Spleen (tissue), 13 donors: Measurements from ENCODE around the gene HHIP. TPM values are rescaled to one million over a fixed set of nuclear protein-coding genes. Genes with fewer than 3 reads are reported as not detected.

Experiments
- DNase-seq: peaks from one replicate; pipeline ENCODE4 v3.0.0-alpha.2; 2020
- H3K27ac ChIP-seq, 8 donors: fragments of 200-600 bp; sonication (generic) in 7 of 8; 1 replicate in 4 of 8; 2 replicates in 4 of 8; pipeline versions ENCODE4 v1.5.0 to v1.8.0; 2016 to 2021; ENCODE audit warnings: inconsistent platforms in 4 of 8, mild to moderate bottlenecking in 4 of 8, moderate library complexity in 1 of 8
- H3K27me3 ChIP-seq, 7 donors: fragments of 200-600 bp; sonication (generic) in 6 of 7; replicated peaks in 1 of 7; 1 replicate in 4 of 7; 2 replicates in 3 of 7; pipeline versions ENCODE4 v1.5.0 to v1.8.0; 2016 to 2021; ENCODE audit warnings: inconsistent platforms in 3 of 7, mild to moderate bottlenecking in 1 of 7
- H3K36me3 ChIP-seq, 6 donors: fragments of 200-600 bp; sonication (generic) in 5 of 6; 1 replicate in 4 of 6; 2 replicates in 2 of 6; pipeline versions ENCODE4 v1.5.0 to v1.8.0; 2016 to 2021; ENCODE audit warnings: inconsistent platforms in 2 of 6
- H3K4me1 ChIP-seq, 6 donors: fragments of 200-600 bp; sonication (generic) in 5 of 6; 1 replicate in 3 of 6; 2 replicates in 3 of 6; pipeline versions ENCODE4 v1.5.0 to v1.8.0; 2016 to 2021; ENCODE audit warnings: inconsistent platforms in 3 of 6
- H3K4me3 ChIP-seq, 8 donors: fragments of 200-600 bp; sonication (generic) in 7 of 8; 1 replicate in 4 of 8; 2 replicates in 4 of 8; pipeline versions ENCODE4 v1.5.0 to v1.8.0; 2016 to 2021; ENCODE audit warnings: inconsistent platforms in 4 of 8, mild to moderate bottlenecking in 4 of 8, moderate library complexity in 2 of 8
- H3K9me3 ChIP-seq, 8 donors: fragments of 200-600 bp; sonication (generic) in 7 of 8; 1 replicate in 4 of 8; 2 replicates in 4 of 8; pipeline versions ENCODE4 v1.5.0 to v1.8.0; 2016 to 2021; ENCODE audit warnings: inconsistent platforms in 4 of 8
- POLR2A ChIP-seq, 3 donors: fragments of 450-650 bp; IDR thresholded peaks; one replicate each; pipeline ENCODE4 v1.5.1; 2017; ENCODE audit warnings: antibody characterized with exemption in 3 of 3, mild to moderate bottlenecking in 1 of 3
- POLR2AphosphoS5 ChIP-seq, 3 donors: sonication (generic); formaldehyde crosslinking; IDR thresholded peaks; one replicate each; pipeline ENCODE4 v1.5.1; 2017; ENCODE audit warnings: antibody characterized with exemption in 3 of 3
- WGBS, 5 donors: extraction: QIAGEN DNeasy Blood & Tissue Kit in 3 of 5; methylation state at CpG; one replicate each; pipeline versions ENCODE4 v1.1.5 to v1.1.7; 2013 to 2018; 5-methylcytosine and 5-hydroxymethylcytosine counted together
- intact Hi-C: fragments of 100-400 bp; cut with DNase I; formaldehyde crosslinking; loops from one replicate; pipeline ENCODE4 v1.15.0; 2023; ENCODE audit warnings: low total_unique reads
- long read RNA-seq, 2 donors: transcript quantifications; one replicate each; lab custom pipeline, GENCODE V29; 2026
- polyA plus RNA-seq, 3 donors: library from polyadenylated mRNA; stranded (reverse); fragments of 200-250 nt; gene quantifications; one replicate each; pipeline ENCODE4 v1.2.1, GENCODE V29; 2013
- total RNA-seq, 7 donors: library from RNA; depleted of rRNA in 3 of 7; stranded (reverse); fragments of >200 nt in 3 of 7; fragmentation: NEBNext Ultra II Directional in 4 of 7; extraction: Animal tissue kit (Norgen Biotek cat#: 25700) in 4 of 7; gene quantifications; one replicate each; pipeline versions ENCODE4 v1.1.0 to v1.2.1, GENCODE V29; 2016 to 2021
- TF ChIP-seq, protein P1 (sequence below), 11 experiments: fragments of 200-600 bp in 7 of 11; fragments of 450-650 bp in 4 of 11; sonication (generic) in 4 of 11; IDR thresholded peaks in 8 of 11; conservative IDR thresholded peaks in 3 of 11; 1 replicate in 7 of 11; 2 replicates in 4 of 11; pipeline versions ENCODE4 v1.4.0 to v1.8.0; 2016 to 2021; ENCODE audit warnings: antibody characterized with exemption in 11 of 11, inconsistent platforms in 4 of 11, mild to moderate bottlenecking in 1 of 11
- donor health status: healthy with polysubstance abuse.
- donor health status: DM: no; HTN: no; CAD: no; lungs with moderate emphysema.
- donor health status: DM: no; HTN: no; CAD: no.
- donor health status: Bipolar disorder and iron deficiency.
- donor health status: healthy.
- donor health status: DM: no; HTN: no; CAD: no.
- donor health status: DM: yes; HTN: yes; CAD: no.

Gene HHIP, protein sequence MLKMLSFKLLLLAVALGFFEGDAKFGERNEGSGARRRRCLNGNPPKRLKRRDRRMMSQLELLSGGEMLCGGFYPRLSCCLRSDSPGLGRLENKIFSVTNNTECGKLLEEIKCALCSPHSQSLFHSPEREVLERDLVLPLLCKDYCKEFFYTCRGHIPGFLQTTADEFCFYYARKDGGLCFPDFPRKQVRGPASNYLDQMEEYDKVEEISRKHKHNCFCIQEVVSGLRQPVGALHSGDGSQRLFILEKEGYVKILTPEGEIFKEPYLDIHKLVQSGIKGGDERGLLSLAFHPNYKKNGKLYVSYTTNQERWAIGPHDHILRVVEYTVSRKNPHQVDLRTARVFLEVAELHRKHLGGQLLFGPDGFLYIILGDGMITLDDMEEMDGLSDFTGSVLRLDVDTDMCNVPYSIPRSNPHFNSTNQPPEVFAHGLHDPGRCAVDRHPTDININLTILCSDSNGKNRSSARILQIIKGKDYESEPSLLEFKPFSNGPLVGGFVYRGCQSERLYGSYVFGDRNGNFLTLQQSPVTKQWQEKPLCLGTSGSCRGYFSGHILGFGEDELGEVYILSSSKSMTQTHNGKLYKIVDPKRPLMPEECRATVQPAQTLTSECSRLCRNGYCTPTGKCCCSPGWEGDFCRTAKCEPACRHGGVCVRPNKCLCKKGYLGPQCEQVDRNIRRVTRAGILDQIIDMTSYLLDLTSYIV
- total RNA-seq, result not detected
- not detected for polyA plus RNA-seq
- long read RNA-seq, donor 1, full-length matches to known transcripts, result 1 of 1 reads
- long read RNA-seq, donor 1, partial matches to known transcripts, result 0 of 1 reads
- long read RNA-seq, donor 1, other reads (novel, unspliced or antisense), result 0 of 1 reads
- long read RNA-seq, donor 2, full-length matches to known transcripts, result 3 of 3 reads
- long read RNA-seq, donor 2, partial matches to known transcripts, result 0 of 3 reads
- long read RNA-seq, donor 2, other reads (novel, unspliced or antisense), result 0 of 3 reads

DNA sequence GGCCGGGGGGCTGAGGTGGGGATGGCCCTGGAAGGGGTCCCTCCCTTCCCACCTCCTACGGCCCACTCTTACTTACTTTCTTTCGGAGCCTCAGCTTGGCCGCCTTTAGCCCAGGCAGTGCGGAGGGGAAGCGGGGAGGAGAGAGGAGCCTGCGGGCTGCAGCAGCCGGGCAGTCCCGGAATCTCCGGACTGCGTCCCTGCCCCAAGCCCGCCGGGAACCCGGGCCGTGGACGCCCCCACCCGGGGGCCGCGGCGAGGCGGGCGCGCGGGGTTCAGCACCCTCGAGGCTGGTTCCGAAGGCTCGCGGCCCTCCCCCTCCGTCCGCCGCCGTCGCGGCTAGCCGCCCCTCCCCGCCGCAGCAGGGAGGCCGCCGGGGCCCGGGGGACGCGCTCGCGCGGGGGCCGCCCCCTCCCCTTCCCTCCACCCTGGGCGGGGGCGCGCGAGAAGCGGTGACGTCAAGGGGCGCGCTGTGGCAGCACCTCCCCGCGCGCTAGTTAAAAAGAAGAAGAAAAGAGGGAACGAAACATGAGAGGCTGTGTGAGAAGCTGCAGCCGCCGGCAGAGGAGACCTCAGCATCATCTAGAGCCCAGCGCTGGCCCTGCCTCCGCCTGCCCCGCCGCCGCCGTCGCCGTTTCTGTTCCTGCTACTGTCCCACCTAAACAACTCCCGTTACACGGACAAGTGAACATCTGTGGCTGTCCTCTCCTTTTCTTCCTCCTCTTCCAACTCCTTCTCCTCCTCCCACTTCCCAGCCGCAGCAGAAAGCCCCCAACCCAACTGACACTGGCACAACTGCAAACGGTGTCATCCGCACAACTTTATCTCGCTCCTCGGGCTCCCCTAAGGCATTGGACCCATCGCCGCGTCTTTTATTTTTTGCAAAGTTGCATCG is at the start of gene HHIP:
TSS of gene HHIP (plus strand) at position 526 of the 892 bp plus-strand sequence. CDS start 520 bp downstream, outside the sequence.
- Histone ChIP-seq H3K36me3 (no peaks in the 10 kb centered on the region), H3K27me3 (peaks cover 0 to 68% (median 42%) of the 10 kb centered on the region in 7 donors), H3K4me1 (peaks cover 4 to 26% (median 18%) of the 10 kb centered on the region in 6 donors), H3K27ac (no peak within 1 kb of the TSS), H3K4me3 (peak within 1 kb of the TSS; percentile 5 to 66 (median 34)), H3K9me3 (no peaks in the 10 kb centered on the region)
- TF ChIP-seq POLR2AphosphoS5 (IDR thresholded peaks at IDR 0.05) (no peak), POLR2A (IDR thresholded peaks at IDR 0.05) (no peak)
- TF ChIP-seq, protein P1, sequence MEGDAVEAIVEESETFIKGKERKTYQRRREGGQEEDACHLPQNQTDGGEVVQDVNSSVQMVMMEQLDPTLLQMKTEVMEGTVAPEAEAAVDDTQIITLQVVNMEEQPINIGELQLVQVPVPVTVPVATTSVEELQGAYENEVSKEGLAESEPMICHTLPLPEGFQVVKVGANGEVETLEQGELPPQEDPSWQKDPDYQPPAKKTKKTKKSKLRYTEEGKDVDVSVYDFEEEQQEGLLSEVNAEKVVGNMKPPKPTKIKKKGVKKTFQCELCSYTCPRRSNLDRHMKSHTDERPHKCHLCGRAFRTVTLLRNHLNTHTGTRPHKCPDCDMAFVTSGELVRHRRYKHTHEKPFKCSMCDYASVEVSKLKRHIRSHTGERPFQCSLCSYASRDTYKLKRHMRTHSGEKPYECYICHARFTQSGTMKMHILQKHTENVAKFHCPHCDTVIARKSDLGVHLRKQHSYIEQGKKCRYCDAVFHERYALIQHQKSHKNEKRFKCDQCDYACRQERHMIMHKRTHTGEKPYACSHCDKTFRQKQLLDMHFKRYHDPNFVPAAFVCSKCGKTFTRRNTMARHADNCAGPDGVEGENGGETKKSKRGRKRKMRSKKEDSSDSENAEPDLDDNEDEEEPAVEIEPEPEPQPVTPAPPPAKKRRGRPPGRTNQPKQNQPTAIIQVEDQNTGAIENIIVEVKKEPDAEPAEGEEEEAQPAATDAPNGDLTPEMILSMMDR (IDR thresholded peaks at IDR 0.05 in 8 of 11, conservative IDR thresholded peaks at IDR 0.05 in 3 of 11), result no peak
- WGBS, 5 donors, result 0 to 6% (median 1%) methylated on average over 36 to 79 of the region's 79 CpGs
- intact Hi-C loops, result no loop called here
- DNase-seq, result no peak

DNA sequence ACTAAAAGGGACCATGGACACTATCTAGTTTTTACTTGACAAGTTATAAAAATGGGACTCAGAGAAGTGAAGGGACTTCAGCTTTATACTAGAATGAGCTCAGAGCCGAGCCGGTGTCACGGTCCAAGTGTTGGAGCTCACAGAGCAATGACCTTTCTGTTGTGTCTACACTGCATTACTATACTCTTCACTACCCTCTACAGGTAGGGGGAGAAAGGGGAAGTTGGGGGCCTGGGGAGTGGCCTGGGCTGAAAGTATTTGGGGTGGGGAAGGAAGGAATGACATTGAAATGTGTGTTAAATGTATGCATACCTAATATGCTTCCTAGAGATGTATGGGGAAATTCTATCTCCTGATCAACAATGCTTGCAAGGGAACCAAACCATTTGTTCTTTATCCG is 48.8 kb upstream of the HHIP start:
- no peaks in the 10 kb centered on the region for H3K36me3 ChIP-seq
- no peaks in the 10 kb centered on the region for H3K27me3 ChIP-seq
- H3K4me3 ChIP-seq, result no peak overlapping the region
- H3K4me1 ChIP-seq, result no peaks in the 10 kb centered on the region
- TF ChIP-seq, protein P1 (IDR thresholded peaks at IDR 0.05 in 8 of 11, conservative IDR thresholded peaks at IDR 0.05 in 3 of 11), result no peak
- TF ChIP-seq POLR2A (IDR thresholded peaks at IDR 0.05) (no peak), POLR2AphosphoS5 (IDR thresholded peaks at IDR 0.05) (no peak)
- H3K9me3 ChIP-seq, result no peaks in the 10 kb centered on the region
- H3K27ac ChIP-seq, result no peak overlapping the region
- WGBS, 5 donors, result 87 to 92% (median 88%) methylated on average over 4 of the region's 4 CpGs
- intact Hi-C loops, result no loop called here
- DNase-seq, result no peak

DNA sequence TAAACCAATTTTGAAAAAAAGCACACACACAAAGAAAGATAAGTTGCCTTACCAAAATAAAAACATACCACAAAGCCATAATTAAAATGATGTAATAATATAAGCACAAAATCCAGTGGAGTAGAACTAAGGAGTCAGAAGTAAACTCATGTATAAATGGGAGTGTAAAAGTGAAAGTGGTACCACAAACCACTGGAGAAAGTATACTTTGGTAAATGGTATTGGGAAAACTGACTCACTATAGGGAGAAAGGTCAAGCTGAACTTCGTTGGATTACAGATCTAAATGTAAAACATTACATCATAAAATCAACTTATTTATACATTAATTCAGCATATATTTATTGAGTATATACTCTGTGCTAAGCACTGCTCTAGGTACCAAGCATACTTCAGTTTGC is 46.3 kb upstream of the HHIP start:
- WGBS, 5 donors, result 45 to 76% (median 60%) methylated on average over 1 of the region's 1 CpG
- no peak for DNase-seq
- TF ChIP-seq POLR2AphosphoS5 (IDR thresholded peaks at IDR 0.05), result no peak
- no peak for TF ChIP-seq POLR2A (IDR thresholded peaks at IDR 0.05)
- Histone ChIP-seq H3K9me3 (peaks cover 0 to 14% (median 3%) of the 10 kb centered on the region in 8 donors), H3K4me3 (no peak overlapping the region), H3K27me3 (no peaks in the 10 kb centered on the region), H3K36me3 (no peaks in the 10 kb centered on the region), H3K4me1 (no peaks in the 10 kb centered on the region), H3K27ac (no peak overlapping the region)
- intact Hi-C loops, result loop anchor here (2.0 kb wide), 1 partner anchor 39 kb away; no protein-coding TSS in a partner anchor

DNA sequence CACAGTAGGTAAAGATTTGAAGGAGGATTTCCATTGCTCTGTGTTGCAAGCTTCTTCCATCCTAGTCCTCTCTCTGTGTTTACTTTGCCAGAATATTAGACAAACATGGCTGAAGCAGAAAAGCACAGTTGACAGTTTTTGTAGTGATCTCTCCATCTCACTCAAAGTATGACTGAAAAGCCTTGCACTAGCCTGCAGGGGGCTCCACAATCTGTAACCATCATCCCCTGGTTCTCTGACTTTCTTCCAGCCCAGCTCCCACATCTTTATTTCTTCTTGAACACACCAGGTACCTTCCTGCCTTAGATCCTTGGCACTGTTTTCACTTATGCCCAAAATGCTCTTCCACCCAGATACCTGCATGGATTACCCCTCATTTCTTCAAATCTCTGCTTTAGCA is 34.1 kb upstream of the HHIP start:
- Histone ChIP-seq H3K9me3 (peaks cover 0 to 4% (median 0%) of the 10 kb centered on the region in 8 donors), H3K4me1 (no peaks in the 10 kb centered on the region), H3K36me3 (no peaks in the 10 kb centered on the region), H3K27ac (no peak overlapping the region), H3K27me3 (no peaks in the 10 kb centered on the region), H3K4me3 (no peak overlapping the region)
- TF ChIP-seq, protein P1 (IDR thresholded peaks at IDR 0.05 in 8 of 11, conservative IDR thresholded peaks at IDR 0.05 in 3 of 11), result peak in 2 of 11 experiments; percentile 10 to 19
- TF ChIP-seq POLR2A (IDR thresholded peaks at IDR 0.05), result no peak
- intact Hi-C loops, result no loop called here
- DNase-seq, result no peak
